T-helper 2 cell treated with Interferon-gamma antibody and Interleukin-4, amounts not matched to agents 100 ng/mL and 5 ng/mL, for 36 hours (primary cell): ENCODE results near the gene INO80. TPM values are rescaled to one million over a fixed set of nuclear protein-coding genes. Genes with fewer than 3 reads are reported as not detected.

ENCODE experiments used
- intact Hi-C: fragments of 100-400 bp; cut with micrococcal nuclease; formaldehyde crosslinking; loops from one replicate; pipeline ENCODE4 v1.15.1; 2023
- total RNA-seq: library from RNA; stranded (reverse); gene quantifications from 2 replicates; pipeline ENCODE4 v1.2.3, GENCODE V29; 2022

The INO80 gene
- total RNA-seq, 1 donor from 2014 or later: 33.1 TPM

DNA sequence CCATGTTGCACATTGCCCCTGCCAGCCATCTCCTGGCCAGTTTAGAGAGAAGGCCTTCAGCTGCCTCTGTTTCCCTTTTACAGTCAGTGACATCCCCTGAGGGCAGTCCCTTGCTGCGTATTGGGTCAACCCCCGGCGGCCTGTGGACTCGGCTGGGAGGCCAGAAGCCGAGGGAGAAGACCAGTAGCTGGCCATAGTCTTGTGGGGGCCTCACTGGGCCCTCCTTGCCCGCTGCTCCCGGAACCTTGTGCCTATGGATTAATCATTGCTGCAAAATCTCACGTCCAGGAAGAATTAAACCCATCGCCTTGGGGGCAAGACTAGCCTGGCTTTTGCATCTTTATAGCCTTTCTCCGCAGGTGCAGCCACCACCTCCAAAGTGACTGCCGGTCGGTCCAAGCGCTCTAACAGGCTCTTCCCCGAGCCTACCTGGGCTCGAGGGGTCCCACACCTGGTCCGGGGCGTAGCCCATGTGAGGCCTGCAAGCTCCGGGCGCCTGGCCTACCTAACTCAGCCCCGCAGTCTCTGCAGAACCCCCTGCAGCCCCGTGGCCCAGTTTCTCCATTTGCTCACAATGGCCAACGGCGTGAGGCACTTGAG is 163.7 kb downstream of the INO80 start:
- intact Hi-C loops: loop anchor here (2.0 to 5.0 kb wide), 4 partner anchors 50 to 465 kb away; partner anchors contain the start of genes DNAJC17, NDUFAF1, RTF1 and ZFYVE19

- intact Hi-C loops: loop anchor here (2.0 to 5.0 kb wide), 4 partner anchors 49 to 466 kb away; partner anchors contain the start of genes DNAJC17, NDUFAF1, RTF1 and ZFYVE19
These were observed 164.3 kb downstream of the INO80 start for GRCh38 chr15:40951764-40952163.

- intact Hi-C loops: loop anchor here (5.0 to 10.0 kb wide), 3 partner anchors 47 to 468 kb away; partner anchors contain the start of gene RTF1
These were observed 166.3 kb downstream of the INO80 start for GRCh38 chr15:40949756-40950207.

GRCh38 chr15:40948706-40949473 is 167.2 kb downstream of the INO80 start:
- intact Hi-C loops: loop anchor here (10.0 kb wide), 1 partner anchor 76 kb away; no protein-coding TSS in a partner anchor

- intact Hi-C loops: loop anchor here (5.0 to 10.0 kb wide), 2 partner anchors 37 to 80 kb away; no protein-coding TSS in a partner anchor
These were observed 171.4 kb downstream of the INO80 start for GRCh38 chr15:40944510-40945296.

DNA sequence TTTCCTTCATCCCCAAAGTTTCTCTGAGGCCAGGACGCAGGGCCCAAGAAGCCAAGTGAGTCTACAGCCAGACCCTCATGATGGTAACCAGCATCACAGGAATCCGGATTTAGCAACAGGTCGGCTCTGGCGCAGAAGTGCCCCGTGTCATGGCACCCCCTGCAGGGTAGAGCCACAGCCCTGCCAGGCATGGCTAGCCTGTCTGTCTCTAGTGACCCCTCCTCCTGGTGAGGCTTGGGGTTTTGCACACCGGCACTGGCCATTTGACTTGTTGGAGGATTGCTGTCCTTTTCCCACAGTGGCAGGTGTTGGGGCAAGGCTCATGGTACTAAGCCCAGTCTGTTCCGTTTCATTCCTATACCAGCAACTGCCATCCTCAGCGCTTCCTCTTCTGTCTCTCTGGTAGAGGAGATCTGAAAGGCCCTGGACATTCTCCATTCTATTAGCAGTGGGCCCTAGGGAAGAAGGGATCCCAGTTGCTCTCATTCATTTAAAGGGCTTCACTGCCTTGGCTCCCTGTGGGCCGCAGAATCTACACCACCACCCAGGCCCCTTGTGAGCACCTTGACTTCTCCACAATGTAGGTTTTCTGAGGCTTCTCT is 172.2 kb downstream of the INO80 start:
- intact Hi-C loops: loop anchor here (5.0 to 10.0 kb wide), 2 partner anchors 37 to 81 kb away; no protein-coding TSS in a partner anchor

GRCh38 chr15:40942878-40943277 is 173.2 kb downstream of the INO80 start:
- intact Hi-C loops: loop anchor here (5.0 to 10.0 kb wide), 2 partner anchors 36 to 82 kb away; no protein-coding TSS in a partner anchor

GRCh38 chr15:40942337-40942854 is 173.7 kb downstream of the INO80 start:
- intact Hi-C loops: loop anchor here (5.0 to 10.0 kb wide), 2 partner anchors 35 to 82 kb away; no protein-coding TSS in a partner anchor

- intact Hi-C loops: loop anchor here (5.0 to 10.0 kb wide), 2 partner anchors 34 to 83 kb away; no protein-coding TSS in a partner anchor
These were observed 174.3 kb downstream of the INO80 start for GRCh38 chr15:40941528-40942336.

GRCh38 chr15:40941068-40941527 is 175.0 kb downstream of the INO80 start:
- intact Hi-C loops: loop anchor here (5.0 to 10.0 kb wide), 2 partner anchors 34 to 84 kb away; no protein-coding TSS in a partner anchor

- intact Hi-C loops: loop anchor here (5.0 to 10.0 kb wide), 2 partner anchors 33 to 84 kb away; no protein-coding TSS in a partner anchor
These were observed 175.7 kb downstream of the INO80 start for GRCh38 chr15:40940296-40940801.

- intact Hi-C loops: no loop called here
These were observed 177.6 kb downstream of the INO80 start for GRCh38 chr15:40938536-40938870.

DNA sequence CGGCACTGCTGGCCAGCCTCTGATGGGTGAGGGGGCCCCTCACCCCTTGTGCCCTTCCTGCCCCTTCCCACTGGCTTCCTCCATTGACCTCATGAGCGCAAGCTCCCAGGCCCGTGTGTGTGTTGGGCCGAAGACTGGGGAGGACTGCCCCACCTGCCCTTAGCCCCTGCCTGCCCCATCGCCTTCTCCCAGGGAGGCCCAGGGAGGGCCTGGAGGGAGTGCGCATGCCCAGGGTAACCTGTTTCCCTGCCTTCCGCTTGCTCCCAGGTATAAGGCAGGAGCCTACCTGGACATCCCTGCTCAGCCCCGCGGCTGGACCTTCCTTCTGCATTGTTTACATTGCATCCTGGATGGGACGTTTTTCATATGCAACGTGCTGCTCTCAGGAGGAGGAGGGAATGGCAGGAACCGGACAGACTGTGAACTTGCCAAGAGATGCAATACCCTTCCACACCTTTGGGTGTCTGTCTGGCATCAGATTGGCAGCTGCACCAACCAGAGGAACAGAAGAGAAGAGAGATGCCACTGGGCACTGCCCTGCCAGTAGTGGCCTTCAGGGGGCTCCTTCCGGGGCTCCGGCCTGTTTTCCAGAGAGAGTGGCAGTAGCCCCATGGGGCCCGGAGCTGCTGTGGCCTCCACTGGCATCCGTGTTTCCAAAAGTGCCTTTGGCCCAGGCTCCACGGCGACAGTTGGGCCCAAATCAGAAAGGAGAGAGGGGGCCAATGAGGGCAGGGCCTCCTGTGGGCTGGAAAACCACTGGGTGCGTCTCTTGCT is 178.1 kb downstream of the INO80 start:
- intact Hi-C loops: no loop called here

DNA sequence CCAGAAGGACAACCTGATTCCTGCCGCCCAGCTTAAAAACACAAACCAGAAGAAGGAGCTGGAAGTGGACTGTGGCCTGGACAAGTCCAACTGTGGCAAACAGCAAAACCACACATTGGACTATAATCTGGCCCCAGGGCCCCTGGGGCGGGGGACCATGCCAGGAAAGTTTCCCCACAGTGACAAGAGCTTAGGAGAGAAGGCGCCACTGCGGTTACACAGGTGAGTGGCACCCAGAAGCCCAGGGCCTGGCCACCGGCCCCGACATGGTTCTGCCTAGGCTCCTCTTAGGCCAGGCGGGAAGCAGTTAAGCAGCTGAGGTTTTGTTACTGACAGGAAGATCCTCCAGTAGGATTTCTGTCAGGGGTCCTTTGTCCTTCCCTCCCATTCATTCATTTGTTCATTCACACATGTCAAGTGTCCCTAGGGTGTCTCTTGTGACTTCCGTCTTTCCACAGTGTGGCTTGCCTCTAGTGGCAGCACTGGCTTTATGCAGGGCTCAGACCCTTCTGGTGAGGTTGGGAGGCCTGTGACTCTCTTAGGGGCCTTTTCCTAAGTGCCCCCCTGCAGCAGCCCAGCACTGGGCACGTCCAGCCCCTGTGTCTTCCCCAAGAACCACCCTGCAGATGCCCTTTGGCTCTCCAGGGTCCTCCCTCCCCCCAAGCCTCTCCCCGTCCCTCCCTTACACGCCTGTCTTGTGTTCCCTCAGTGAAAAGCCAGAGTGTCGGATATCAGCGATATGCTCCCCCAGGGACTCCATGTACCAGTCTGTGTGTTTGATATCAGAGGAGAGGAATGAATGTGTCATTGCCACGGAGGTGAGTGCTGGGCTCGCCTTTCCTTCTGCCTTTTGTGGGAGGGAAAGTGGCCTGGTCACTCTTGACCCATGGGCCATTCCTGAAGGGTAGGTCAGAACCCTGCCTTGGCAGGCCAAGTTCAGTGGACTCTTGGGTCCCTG is 179.1 kb downstream of the INO80 start:
- intact Hi-C loops: no loop called here

GRCh38 chr15:40936234-40936708 is 179.8 kb downstream of the INO80 start:
- intact Hi-C loops: no loop called here

GRCh38 chr15:40934457-40934856 is 181.6 kb downstream of the INO80 start:
- intact Hi-C loops: no loop called here

GRCh38 chr15:40933517-40933902 is 182.6 kb downstream of the INO80 start:
- intact Hi-C loops: no loop called here
